Stimulated activated memory B cell treated with anti-CD40 and anti-IgM and Interleukin-4, amounts not matched to agents 10 μg/mL and 1 μg/mL and 100 μg/mL, for 72 hours (primary cell): Measurements from ENCODE around the gene MAST3.

Experiments
- ATAC-seq: fragments of 150-1000 bp; cut with Tn5 transposase; 2 replicates; pipeline ENCODE4 v1.10.0; 2021
- H3K27ac Mint-ChIP-seq: one replicate; pipeline ENCODE4 v1.8.0; 2022; ENCODE audit warnings: mild to moderate bottlenecking, mixed read lengths
- H3K27me3 Mint-ChIP-seq: one replicate; pipeline ENCODE4 v1.8.0; 2022; ENCODE audit warnings: mixed read lengths
- H3K36me3 Mint-ChIP-seq: one replicate; pipeline ENCODE4 v1.8.0; 2022; ENCODE audit warnings: mixed read lengths
- H3K4me1 Mint-ChIP-seq: one replicate; pipeline ENCODE4 v1.8.0; 2022; ENCODE audit warnings: mixed read lengths
- H3K4me3 Mint-ChIP-seq: one replicate; pipeline ENCODE4 v1.8.0; 2022; ENCODE audit warnings: mild to moderate bottlenecking, moderate library complexity, mixed read lengths
- H3K9me3 Mint-ChIP-seq: one replicate; pipeline ENCODE4 v1.8.0; 2022; ENCODE audit warnings: mixed read lengths

MAST3 gene

GRCh38 chr19:18165794-18166544 is 68.4 kb downstream of the MAST3 start:
- peaks cover 40% of the 10 kb centered on the region for H3K4me1 Mint-ChIP-seq
- H3K27ac Mint-ChIP-seq, result no peak overlapping the region
- H3K27me3 Mint-ChIP-seq, result no peaks in the 10 kb centered on the region
- no peaks in the 10 kb centered on the region for H3K9me3 Mint-ChIP-seq
- no peak for ATAC-seq
- H3K36me3 Mint-ChIP-seq, result peaks cover 48% of the 10 kb centered on the region
- no peak overlapping the region for H3K4me3 Mint-ChIP-seq

- Mint-ChIP-seq H3K27ac (no peak overlapping the region), H3K4me1 (peaks cover 44% of the 10 kb centered on the region), H3K4me3 (no peak overlapping the region), H3K27me3 (no peaks in the 10 kb centered on the region), H3K36me3 (peaks cover 48% of the 10 kb centered on the region), H3K9me3 (no peaks in the 10 kb centered on the region)
- no peak for ATAC-seq
These were observed 69.4 kb downstream of the MAST3 start for GRCh38 chr19:18167011-18167410.

GRCh38 chr19:18167975-18168645 is 70.5 kb downstream of the MAST3 start:
- Mint-ChIP-seq H3K27ac (peak overlapping the region; percentile 92), H3K4me3 (peak overlapping the region; percentile 91), H3K9me3 (no peaks in the 10 kb centered on the region), H3K27me3 (no peaks in the 10 kb centered on the region), H3K36me3 (peaks cover 45% of the 10 kb centered on the region), H3K4me1 (peaks cover 52% of the 10 kb centered on the region)
- ATAC-seq, result peak; percentile 49

GRCh38 chr19:18168673-18169381 is 71.2 kb downstream of the MAST3 start:
- Mint-ChIP-seq H3K36me3 (peaks cover 38% of the 10 kb centered on the region), H3K27ac (peak overlapping the region; percentile 92), H3K27me3 (no peaks in the 10 kb centered on the region), H3K9me3 (no peaks in the 10 kb centered on the region), H3K4me3 (peak overlapping the region; percentile 91), H3K4me1 (peaks cover 56% of the 10 kb centered on the region)
- peak; percentile 7 for ATAC-seq

GRCh38 chr19:18170714-18171255 is 73.2 kb downstream of the MAST3 start:
- peak overlapping the region; percentile 91 for H3K4me3 Mint-ChIP-seq
- no peaks in the 10 kb centered on the region for H3K27me3 Mint-ChIP-seq
- peaks cover 64% of the 10 kb centered on the region for H3K4me1 Mint-ChIP-seq
- H3K9me3 Mint-ChIP-seq, result no peaks in the 10 kb centered on the region
- ATAC-seq, result peak; percentile 50
- H3K36me3 Mint-ChIP-seq, result peaks cover 51% of the 10 kb centered on the region
- H3K27ac Mint-ChIP-seq, result peak overlapping the region; percentile 92

GRCh38 chr19:18171605-18172327 is 74.2 kb downstream of the MAST3 start:
- Mint-ChIP-seq H3K27ac (peak overlapping the region; percentile 92), H3K36me3 (peaks cover 50% of the 10 kb centered on the region), H3K9me3 (no peaks in the 10 kb centered on the region), H3K4me1 (peaks cover 72% of the 10 kb centered on the region), H3K4me3 (peak overlapping the region; percentile 91), H3K27me3 (no peaks in the 10 kb centered on the region)
- ATAC-seq, result no peak

GRCh38 chr19:18172331-18173053 is 74.9 kb downstream of the MAST3 start:
- Mint-ChIP-seq H3K27me3 (no peaks in the 10 kb centered on the region), H3K36me3 (peaks cover 50% of the 10 kb centered on the region), H3K9me3 (no peaks in the 10 kb centered on the region), H3K27ac (peak overlapping the region; percentile 92), H3K4me1 (peaks cover 79% of the 10 kb centered on the region), H3K4me3 (peak overlapping the region; percentile 94)
- ATAC-seq, result no peak

GRCh38 chr19:18173054-18173571 is 75.5 kb downstream of the MAST3 start:
- H3K36me3 Mint-ChIP-seq, result peaks cover 50% of the 10 kb centered on the region
- peak; percentile 59 for ATAC-seq
- peaks cover 81% of the 10 kb centered on the region for H3K4me1 Mint-ChIP-seq
- peak overlapping the region; percentile 94 for H3K4me3 Mint-ChIP-seq
- H3K27ac Mint-ChIP-seq, result peak overlapping the region; percentile 92
- no peaks in the 10 kb centered on the region for H3K27me3 Mint-ChIP-seq
- no peaks in the 10 kb centered on the region for H3K9me3 Mint-ChIP-seq

GRCh38 chr19:18173572-18174288 is 76.2 kb downstream of the MAST3 start, which contains the start of gene IFI30:
Gene IFI30, plus strand, starts transcription at chr19:18173813. Its CDS starts 29 bp downstream, at chr19:18173842.
- Mint-ChIP-seq H3K4me1 (peaks cover 80% of the 10 kb centered on the region), H3K36me3 (peaks cover 52% of the 10 kb centered on the region), H3K9me3 (no peaks in the 10 kb centered on the region), H3K27me3 (no peaks in the 10 kb centered on the region), H3K27ac (peak within 1 kb of the TSS; percentile 92), H3K4me3 (peak within 1 kb of the TSS; percentile 94)
- peak; percentile 82 for ATAC-seq

GRCh38 chr19:18174983-18175382 is 77.4 kb downstream of the MAST3 start:
- no peaks in the 10 kb centered on the region for H3K9me3 Mint-ChIP-seq
- H3K4me3 Mint-ChIP-seq, result peak overlapping the region; percentile 94
- H3K27ac Mint-ChIP-seq, result peak overlapping the region; percentile 92
- H3K4me1 Mint-ChIP-seq, result peaks cover 81% of the 10 kb centered on the region
- peaks cover 55% of the 10 kb centered on the region for H3K36me3 Mint-ChIP-seq
- H3K27me3 Mint-ChIP-seq, result no peaks in the 10 kb centered on the region
- ATAC-seq, result no peak

- Mint-ChIP-seq H3K36me3 (peaks cover 55% of the 10 kb centered on the region), H3K4me3 (peak overlapping the region; percentile 94), H3K4me1 (peaks cover 77% of the 10 kb centered on the region), H3K9me3 (no peaks in the 10 kb centered on the region), H3K27me3 (no peaks in the 10 kb centered on the region), H3K27ac (peak overlapping the region; percentile 74)
- no peak for ATAC-seq
These were observed 79.1 kb downstream of the MAST3 start for GRCh38 chr19:18176367-18177310.

GRCh38 chr19:18179957-18180356 is 82.4 kb downstream of the MAST3 start:
- Mint-ChIP-seq H3K4me3 (no peak overlapping the region), H3K27ac (peak overlapping the region; percentile 74), H3K36me3 (peaks cover 44% of the 10 kb centered on the region), H3K27me3 (no peaks in the 10 kb centered on the region), H3K4me1 (peaks cover 60% of the 10 kb centered on the region), H3K9me3 (no peaks in the 10 kb centered on the region)
- ATAC-seq, result no peak
